OCI-LY7 (cell line): ENCODE measurements around the gene PIP4K2A. TPM values are rescaled to one million over a fixed set of nuclear protein-coding genes. Genes with fewer than 3 reads are reported as not detected.

Experiments used
- BruUV-seq: library from RNA; stranded (reverse); fragments of 400-500 nt; replicated peaks from 2 replicates; lab custom pipeline; 2021; lab: Mats Ljungman, UMichigan
- CTCF ChIA-PET: fragments of 300-600 bp; sonication (Branson Sonifier 250); formaldehyde crosslinking; loops from one replicate; lab custom pipeline; 2022; ENCODE audit warnings: antibody characterized with exemption; ENCODE audit not compliant: unreplicated experiment; lab: Charles Lee
- POLR2A ChIA-PET: fragments of 300-600 bp; sonication (Branson Sonifier 250); formaldehyde crosslinking; loops from one replicate; lab custom pipeline; 2022; ENCODE audit warnings: antibody characterized with exemption; lab: Charles Lee
- DNase-seq: peaks from one replicate; pipeline ENCODE4 v3.0.0-alpha.2; 2015; ENCODE audit warnings: low spot score
- H2AFZ ChIP-seq: fragments of 200-600 bp; sonication (generic), shearing (Covaris generic); 2 replicates; pipeline ENCODE4 v1.6.1; 2014; ENCODE audit warnings: mild to moderate bottlenecking, antibody characterized with exemption, low read length, moderate library complexity
- H3K27ac ChIP-seq: fragments of 200-600 bp; sonication (generic); 2 replicates; pipeline ENCODE4 v1.5.1; 2014; ENCODE audit warnings: mixed run types, low read depth, mild to moderate bottlenecking, moderate library complexity, low read length, inconsistent platforms; ENCODE audit not compliant: poor library complexity, severe bottlenecking
- H3K36me3 ChIP-seq: fragments of 200-600 bp; sonication (generic); 2 replicates; pipeline ENCODE4 v1.6.1; 2014; ENCODE audit warnings: mild to moderate bottlenecking, antibody characterized with exemption, low read length, moderate library complexity, mixed read lengths; ENCODE audit not compliant: insufficient read depth
- H3K4me1 ChIP-seq: fragments of 200-600 bp; sonication (generic); 2 replicates; pipeline ENCODE4 v1.5.1; 2014; ENCODE audit warnings: mild to moderate bottlenecking, low read length; ENCODE audit not compliant: insufficient read depth, poor library complexity, severe bottlenecking
- H3K4me2 ChIP-seq: fragments of 200-600 bp; sonication (generic); 2 replicates; pipeline ENCODE4 v1.6.1; 2014; ENCODE audit warnings: mild to moderate bottlenecking, low read length
- H3K4me3 ChIP-seq: fragments of 200-600 bp; sonication (generic); 2 replicates; pipeline ENCODE4 v1.5.1; 2014; ENCODE audit warnings: mild to moderate bottlenecking, low read depth, low read length; ENCODE audit not compliant: poor library complexity, severe bottlenecking
- H3K79me2 ChIP-seq: fragments of 200-600 bp; sonication (generic); 2 replicates; pipeline ENCODE4 v1.6.1; 2016; ENCODE audit warnings: low read depth, mild to moderate bottlenecking, low read length, moderate library complexity, mixed read lengths; ENCODE audit not compliant: insufficient read depth
- H3K9me2 ChIP-seq: fragments of 200-600 bp; sonication (generic); 2 replicates; pipeline ENCODE4 v1.6.1; 2016; ENCODE audit warnings: mild to moderate bottlenecking, low read length, mixed read lengths; ENCODE audit not compliant: insufficient read depth
- H3K9me3 ChIP-seq: fragments of 200-600 bp; sonication (generic); 2 replicates; pipeline ENCODE4 v1.6.1; 2014; ENCODE audit warnings: mild to moderate bottlenecking, mixed run types, low read length, mixed read lengths
- H4K20me1 ChIP-seq: fragments of 200-600 bp; sonication (generic); 2 replicates; pipeline ENCODE4 v1.6.1; 2014; ENCODE audit warnings: mild to moderate bottlenecking, antibody characterized with exemption, low read length, moderate library complexity, mixed read lengths; ENCODE audit not compliant: insufficient read depth
- CTCF ChIP-seq: fragments of 200-600 bp; sonication (generic); conservative IDR thresholded peaks from 2 replicates; pipeline ENCODE4 v1.5.1; 2014; ENCODE audit warnings: mild to moderate bottlenecking, antibody characterized with exemption, low read length, moderate library complexity, mixed read lengths
- EZH2phosphoT487 ChIP-seq: fragments of 200-600 bp; sonication (generic); IDR thresholded peaks from 2 replicates; pipeline ENCODE4 v1.6.1; 2018; ENCODE audit warnings: low read depth, borderline replicate concordance, mild to moderate bottlenecking, mixed run types, antibody characterized with exemption, low read length, moderate library complexity, mixed read lengths
- intact Hi-C: fragments of 100-400 bp; cut with micrococcal nuclease; formaldehyde crosslinking; loops from one replicate; pipeline ENCODE4 v1.10.0; 2022; ENCODE audit not compliant: unreplicated experiment
- total RNA-seq, 2 experiments: library from RNA; depleted of rRNA in 1 of 2; stranded (reverse); fragments of >200 nt in 1 of 2; shearing (Covaris generic) in 1 of 2; gene quantifications; 2 replicates each; pipeline ENCODE4 v1.2.3, GENCODE V29; 2014 to 2022

The PIP4K2A gene
- total RNA-seq, 2 experiments from 2014 or later: 32.5 to 42.6 TPM

GRCh38 chr10:22648547-22648961 is 65.8 kb downstream of the PIP4K2A start:
- no peak for DNase-seq
- CTCF ChIA-PET: no interaction called here
- Histone ChIP-seq H2AFZ (no peak overlapping the region), H4K20me1 (no peaks in the 10 kb centered on the region), H3K36me3 (no peaks in the 10 kb centered on the region; the same call in 1 of the 2 replicates), H3K79me2 (no peaks in the 10 kb centered on the region), H3K4me2 (no peak overlapping the region), H3K4me3 (no peak overlapping the region), H3K9me3 (no peaks in the 10 kb centered on the region), H3K9me2 (no peaks in the 10 kb centered on the region), H3K4me1 (peaks cover 6% of the 10 kb centered on the region), H3K27ac (no peak overlapping the region)
- TF ChIP-seq CTCF (no peak), EZH2phosphoT487 (no peak)
- POLR2A ChIA-PET: interaction anchor here (0.7 kb wide), 1 partner anchor 29 kb away, joined by 3 read pairs; no protein-coding TSS in a partner anchor
- intact Hi-C loops: no loop called here
- BruUV-seq: no TSS peak

- no TSS peak for BruUV-seq
- TF ChIP-seq CTCF (no peak), EZH2phosphoT487 (no peak)
- Histone ChIP-seq H3K4me2 (no peak overlapping the region), H3K36me3 (no peaks in the 10 kb centered on the region; the same call in 1 of the 2 replicates), H3K4me3 (no peak overlapping the region), H3K79me2 (no peaks in the 10 kb centered on the region), H2AFZ (no peak overlapping the region), H3K9me3 (no peaks in the 10 kb centered on the region), H3K27ac (no peak overlapping the region), H4K20me1 (no peaks in the 10 kb centered on the region), H3K4me1 (peaks cover 6% of the 10 kb centered on the region), H3K9me2 (no peaks in the 10 kb centered on the region)
- intact Hi-C loops: no loop called here
- no peak for DNase-seq
- ChIA-PET POLR2A (interaction anchor here (0.6 kb wide), 1 partner anchor 10 kb away, joined by 3 read pairs; no protein-coding TSS in a partner anchor), CTCF (no interaction called here)
Measured at GRCh38 chr10:22647244-22647643, 67.1 kb downstream of the PIP4K2A start.

GRCh38 chr10:22646388-22646853 is 68.0 kb downstream of the PIP4K2A start:
- Histone ChIP-seq H3K27ac (no peak overlapping the region), H2AFZ (no peak overlapping the region), H3K4me2 (no peak overlapping the region), H3K4me1 (peaks cover 6% of the 10 kb centered on the region), H3K4me3 (no peak overlapping the region), H4K20me1 (no peaks in the 10 kb centered on the region), H3K9me2 (no peaks in the 10 kb centered on the region), H3K79me2 (no peaks in the 10 kb centered on the region), H3K36me3 (no peaks in the 10 kb centered on the region; the same call in 1 of the 2 replicates), H3K9me3 (no peaks in the 10 kb centered on the region)
- DNase-seq: no peak
- TF ChIP-seq CTCF (no peak), EZH2phosphoT487 (no peak)
- ChIA-PET CTCF (no interaction called here), POLR2A (no interaction called here)
- intact Hi-C loops: no loop called here
- BruUV-seq: no TSS peak
